HEK293 (cell line): Measurements from ENCODE around the gene LY6G6F.

ENCODE experiments used
- CTCF ChIP-seq: fragments of 450-650 bp; formaldehyde crosslinking; IDR thresholded peaks from 2 replicates; pipeline ENCODE4 v1.5.1; 2016; ENCODE audit warnings: missing biosample characterization, missing genetic modification characterization
- ELK4 ChIP-seq: IDR thresholded peaks from 2 replicates; pipeline ENCODE4 v1.6.1; 2011; ENCODE audit warnings: mild to moderate bottlenecking, low read depth, low read length, borderline replicate concordance
- HOXA7 ChIP-seq: sonication (generic); formaldehyde crosslinking; IDR thresholded peaks from 2 replicates; pipeline ENCODE4 v1.8.1; 2022; ENCODE audit warnings: missing genetic modification reagents, borderline replicate concordance
- KLF10 ChIP-seq: fragments of 450-650 bp; IDR thresholded peaks from 2 replicates; pipeline ENCODE4 v1.5.1; 2018; ENCODE audit warnings: missing biosample characterization, mild to moderate bottlenecking, missing genetic modification characterization
- SETDB1 ChIP-seq: IDR thresholded peaks from one replicate; pipeline ENCODE4 v1.6.1; 2017; ENCODE audit warnings: mild to moderate bottlenecking, low read length, moderate library complexity, mixed read lengths; ENCODE audit not compliant: insufficient read length
- SP2 ChIP-seq: fragments of 450-650 bp; formaldehyde crosslinking; IDR thresholded peaks from 2 replicates; pipeline ENCODE4 v1.5.1; 2016; ENCODE audit warnings: missing biosample characterization, missing genetic modification characterization
- ZBTB20 ChIP-seq: fragments of 450-650 bp; formaldehyde crosslinking; IDR thresholded peaks from 2 replicates; pipeline ENCODE4 v1.5.1; 2016; ENCODE audit warnings: missing biosample characterization, missing genetic modification characterization
- ZNF121 ChIP-seq: fragments of 450-650 bp; formaldehyde crosslinking; IDR thresholded peaks from 2 replicates; pipeline ENCODE4 v1.5.1; 2016; ENCODE audit warnings: missing biosample characterization, missing genetic modification characterization
- ZNF138 ChIP-seq: fragments of 450-650 bp; formaldehyde crosslinking; IDR thresholded peaks from 2 replicates; pipeline ENCODE4 v1.5.1; 2016; ENCODE audit warnings: missing biosample characterization, missing genetic modification characterization, borderline replicate concordance
- ZNF274 ChIP-seq, 2 experiments: fragments of 200-500 bp in 1 of 2; fragments of 450-650 bp in 1 of 2; sonication (Bioruptor generic) in 1 of 2; formaldehyde crosslinking in 1 of 2; IDR thresholded peaks; 2 replicates each; pipeline versions ENCODE4 v1.5.1 to v1.6.1; 2014 to 2016; ENCODE audit warnings: borderline replicate concordance in 1 of 2, inconsistent platforms in 1 of 2, low read length in 1 of 2, missing biosample characterization in 1 of 2, missing genetic modification characterization in 1 of 2
- ZNF513 ChIP-seq: fragments of 450-650 bp; IDR thresholded peaks from 2 replicates; pipeline ENCODE4 v1.5.1; 2018; ENCODE audit warnings: missing biosample characterization, missing genetic modification characterization
- ZNF544 ChIP-seq: fragments of 450-650 bp; formaldehyde crosslinking; IDR thresholded peaks from 2 replicates; pipeline ENCODE4 v1.5.0; 2017; ENCODE audit warnings: missing biosample characterization, missing genetic modification characterization
- ZNF785 ChIP-seq: fragments of 450-650 bp; formaldehyde crosslinking; IDR thresholded peaks from 2 replicates; pipeline ENCODE4 v1.5.1; 2016; ENCODE audit warnings: missing biosample characterization, missing genetic modification characterization

- TF ChIP-seq ZBTB20 (tag by site-specific recombination), result no peak
- no peak for TF ChIP-seq CTCF
- TF ChIP-seq ZNF785 (tag by site-specific recombination), result no peak
- no peak for TF ChIP-seq ZNF513 (tag by site-specific recombination)
- no peak for TF ChIP-seq HOXA7 (CRISPR knock-in tag)
- no peak for TF ChIP-seq SP2 (tag by site-specific recombination)
- no peak for TF ChIP-seq ZNF274 (IDR thresholded peaks at IDR 0.05; ENCODE audit: low read length)
- no peak for TF ChIP-seq ZNF274 (tag by site-specific recombination; IDR thresholded peaks at IDR 0.05; ENCODE audit: borderline replicate concordance)
- no peak for TF ChIP-seq ELK4
- TF ChIP-seq ZNF121 (tag by site-specific recombination), result no peak
- no peak for TF ChIP-seq SETDB1
- no peak for TF ChIP-seq ZNF138 (tag by site-specific recombination)
- TF ChIP-seq KLF10, result no peak
- TF ChIP-seq ZNF544 (tag by site-specific recombination), result no peak
These were observed 15.0 kb upstream of the LY6G6F start for GRCh38 chr6:31691564-31692108.
